C4-2B (cell line): Measurements from ENCODE around the gene DDX28.

ENCODE experiments used
- CTCF ChIP-seq: fragments of 450-650 bp; conservative IDR thresholded peaks from 2 replicates; pipeline ENCODE4 v1.5.1; 2017; ENCODE audit warnings: mild to moderate bottlenecking
- ZFX ChIP-seq: fragments of 450-650 bp; IDR thresholded peaks from 2 replicates; pipeline ENCODE4 v1.6.1; 2017

- TF ChIP-seq CTCF (no peak), ZFX (no peak)
Observed at GRCh38 chr16:68019167-68019680, 3.8 kb downstream of the DDX28 start.
